Thymus (tissue), 14 donors: ENCODE data around the gene SERTM2. TPM values are rescaled to one million over a fixed set of nuclear protein-coding genes. Genes with fewer than 3 reads are reported as not detected.

Source experiments
- DNase-seq, 9 donors: peaks; one replicate each; pipeline ENCODE4 v3.0.0-alpha.2; 2013; ENCODE audit warnings: low spot score in 9 of 9, low read depth in 6 of 9, missing footprints in 1 of 9
- H3K27ac ChIP-seq, 2 donors: one replicate each; pipeline ENCODE4 v1.5.1; 2013; ENCODE audit warnings: control low read depth in 1 of 2, low read depth in 1 of 2, low read length in 1 of 2, mild to moderate bottlenecking in 1 of 2, moderate library complexity in 1 of 2
- H3K27me3 ChIP-seq, 2 donors: one replicate each; pipeline ENCODE4 v1.5.1; 2013; ENCODE audit warnings: low read length in 1 of 2; ENCODE audit not compliant: control insufficient read depth in 2 of 2, insufficient read depth in 1 of 2
- H3K36me3 ChIP-seq, 2 donors: one replicate each; pipeline ENCODE4 v1.5.1; 2013; ENCODE audit warnings: low read length in 1 of 2, mild to moderate bottlenecking in 1 of 2, moderate library complexity in 1 of 2; ENCODE audit not compliant: control insufficient read depth in 2 of 2, insufficient read depth in 2 of 2
- H3K4me1 ChIP-seq, 2 donors: one replicate each; pipeline ENCODE4 v1.5.1; 2013; ENCODE audit warnings: low read length in 2 of 2; ENCODE audit not compliant: control insufficient read depth in 2 of 2, insufficient read depth in 2 of 2
- H3K4me3 ChIP-seq, 2 donors: one replicate each; pipeline ENCODE4 v1.5.1; 2013; ENCODE audit warnings: low read length in 2 of 2, control low read depth in 1 of 2, mild to moderate bottlenecking in 1 of 2
- H3K9me3 ChIP-seq, 2 donors: one replicate each; pipeline ENCODE4 v1.5.1; 2013; ENCODE audit warnings: low read length in 1 of 2, mild to moderate bottlenecking in 1 of 2; ENCODE audit not compliant: control insufficient read depth in 2 of 2, insufficient read depth in 1 of 2
- WGBS: extraction: QIAGEN DNeasy Blood & Tissue Kit; methylation state at CpG from one replicate; pipeline ENCODE4 v1.1.7; 2013; 5-methylcytosine and 5-hydroxymethylcytosine counted together
- long read RNA-seq, 10 donors: transcript quantifications; one replicate each; lab custom pipeline, GENCODE V29; 2026
- polyA plus RNA-seq: library from polyadenylated mRNA; stranded (reverse); fragments of 200-250 nt; gene quantifications from one replicate; pipeline ENCODE4 v1.2.3, GENCODE V29; 2013
- total RNA-seq: library from RNA; stranded (reverse); fragments of 120-200 nt; gene quantifications from one replicate; pipeline ENCODE4 v1.2.4, GENCODE V29; 2013
- donor health status: healthy.

Gene SERTM2
- total RNA-seq (0.14 TPM), polyA plus RNA-seq (0.02 TPM)
- long read RNA-seq, donor 1 = 0 reads
- long read RNA-seq, donor 2, full-length matches to known transcripts = 1 of 1 reads
- long read RNA-seq, donor 2, partial matches to known transcripts = 0 of 1 reads
- long read RNA-seq, donor 2, other reads (novel, unspliced or antisense) = 0 of 1 reads
- long read RNA-seq, donor 3 = 0 reads
- long read RNA-seq, donor 4 = 0 reads
- long read RNA-seq, donor 5 = 0 reads
- long read RNA-seq, donor 6 = 0 reads
- long read RNA-seq, donor 7 = 0 reads
- long read RNA-seq, donor 8 = 0 reads
- long read RNA-seq, donor 9 = 0 reads
- long read RNA-seq, donor 10 = 0 reads

DNA sequence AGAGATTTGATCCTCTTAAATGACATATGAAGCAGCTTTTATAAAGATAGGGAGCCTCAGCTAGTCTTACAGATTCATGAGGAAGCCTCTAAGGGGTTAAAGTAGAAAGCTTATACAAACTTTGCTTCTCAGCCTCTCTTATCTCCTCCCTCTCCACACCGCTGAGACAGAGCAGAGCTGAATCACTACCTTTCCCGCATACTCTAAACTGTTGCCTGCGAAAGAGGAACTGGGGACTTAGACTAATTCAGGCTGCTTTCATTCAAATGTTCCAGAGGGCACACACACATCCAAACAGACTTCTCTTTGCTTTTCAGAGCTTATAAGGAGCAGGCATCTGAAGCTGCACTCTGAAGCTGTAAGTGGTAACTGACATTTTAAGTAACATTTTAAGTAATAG is at the start of gene SERTM2:
Gene SERTM2 (plus strand): TSS at position 169 of the 400 bp plus-strand sequence. CDS start 7,213 bp downstream, outside the sequence.
- Histone ChIP-seq H3K27me3 (no peaks in the 10 kb centered on the region), H3K9me3 (no peaks in the 10 kb centered on the region), H3K4me3 (no peak within 1 kb of the TSS), H3K27ac (no peak within 1 kb of the TSS), H3K4me1 (no peaks in the 10 kb centered on the region), H3K36me3 (no peaks in the 10 kb centered on the region)
- peak in 1 of 9 donors; percentile 24 for DNase-seq
- 1% methylated on average over 3 of the region's 3 CpGs for WGBS

DNA sequence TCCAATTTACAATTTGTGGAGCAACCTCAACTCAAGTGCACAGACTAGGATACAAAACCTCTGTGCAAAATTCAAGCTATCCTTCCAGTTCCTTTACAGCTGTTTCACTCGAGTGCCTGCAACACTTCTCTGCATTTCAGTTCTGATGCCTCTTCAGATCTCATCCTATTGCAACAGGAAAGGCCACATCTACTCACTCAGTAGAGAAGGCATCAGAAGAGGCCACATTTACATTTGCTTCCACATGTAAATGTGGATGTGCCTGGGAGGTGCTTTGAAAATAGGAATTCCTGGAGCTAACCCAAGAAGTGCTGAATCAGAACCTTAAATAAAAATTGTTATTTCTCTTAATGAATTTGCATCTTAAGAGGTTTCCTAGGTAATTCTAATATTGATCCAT is 45.8 kb upstream of the SERTM2 start:
- Histone ChIP-seq H3K27ac (no peak overlapping the region), H3K4me3 (no peak overlapping the region), H3K27me3 (no peaks in the 10 kb centered on the region), H3K36me3 (no peaks in the 10 kb centered on the region), H3K9me3 (no peaks in the 10 kb centered on the region), H3K4me1 (no peaks in the 10 kb centered on the region)
- 97% methylated on average over 1 of the region's 1 CpG for WGBS
- DNase-seq = no peak

DNA sequence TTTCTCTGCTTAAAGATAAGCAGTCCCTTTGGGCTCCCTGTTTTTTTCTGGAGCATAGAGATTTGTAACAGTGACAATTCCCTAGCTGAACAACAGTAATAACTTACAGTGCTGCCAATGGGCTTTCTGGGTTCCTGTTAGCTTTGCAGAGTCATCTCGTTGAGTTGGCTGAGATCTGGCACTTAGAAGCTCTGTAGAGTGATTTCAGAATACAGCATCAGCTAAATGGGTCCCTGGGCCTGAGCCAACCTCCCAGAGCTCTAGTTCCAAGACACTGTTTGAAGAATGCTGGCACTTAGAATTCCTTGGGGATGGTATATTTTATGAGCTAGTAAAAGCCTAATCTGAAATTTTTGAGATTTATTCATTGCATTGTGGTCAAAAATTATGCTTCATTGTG is 43.5 kb upstream of the SERTM2 start:
- H3K4me1 ChIP-seq = no peaks in the 10 kb centered on the region
- H3K9me3 ChIP-seq = no peaks in the 10 kb centered on the region
- no peaks in the 10 kb centered on the region for H3K27me3 ChIP-seq
- no peak for DNase-seq
- 3% methylated on average over 1 of the region's 1 CpG for WGBS
- no peak overlapping the region for H3K27ac ChIP-seq
- no peak overlapping the region for H3K4me3 ChIP-seq
- H3K36me3 ChIP-seq = no peaks in the 10 kb centered on the region

DNA sequence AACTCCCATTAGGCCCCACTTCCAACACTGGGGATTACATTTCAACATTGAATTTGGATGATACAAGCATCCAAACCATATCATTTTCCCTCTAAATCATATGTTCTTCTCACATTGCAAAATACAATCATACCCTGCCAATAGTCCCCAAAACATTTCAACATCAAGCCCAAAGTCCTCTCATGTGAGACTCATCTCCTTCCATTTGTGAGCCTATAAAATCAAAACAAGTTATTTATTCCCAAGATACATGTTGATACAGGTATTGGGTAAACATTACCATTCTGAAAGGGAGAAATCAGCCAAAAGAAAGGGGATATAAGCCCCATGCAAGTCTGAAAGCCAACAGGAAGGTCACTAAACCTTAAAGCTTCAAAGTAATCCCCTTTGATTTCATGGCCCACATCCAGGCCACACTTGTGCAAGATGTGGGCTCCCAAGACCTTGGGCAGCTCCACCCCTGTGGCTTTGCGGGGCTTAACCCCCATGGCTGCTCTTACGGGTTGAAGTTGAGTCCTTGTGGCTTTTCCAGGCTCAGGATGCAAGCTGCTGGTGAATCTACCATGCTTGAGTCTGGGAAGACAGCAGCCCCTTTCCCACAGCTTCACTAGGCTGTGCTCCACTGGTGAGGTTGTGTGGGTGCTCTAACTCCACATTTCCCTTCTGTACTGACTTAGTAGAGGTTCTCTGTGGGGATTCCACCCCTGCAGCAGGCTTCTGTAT is 40.6 kb upstream of the SERTM2 start:
- no peak for DNase-seq
- Histone ChIP-seq H3K9me3 (no peaks in the 10 kb centered on the region), H3K36me3 (no peaks in the 10 kb centered on the region), H3K4me1 (no peaks in the 10 kb centered on the region), H3K27ac (no peak overlapping the region), H3K4me3 (no peak overlapping the region), H3K27me3 (no peaks in the 10 kb centered on the region)
- 97% methylated on average over 2 of the region's 2 CpGs for WGBS

DNA sequence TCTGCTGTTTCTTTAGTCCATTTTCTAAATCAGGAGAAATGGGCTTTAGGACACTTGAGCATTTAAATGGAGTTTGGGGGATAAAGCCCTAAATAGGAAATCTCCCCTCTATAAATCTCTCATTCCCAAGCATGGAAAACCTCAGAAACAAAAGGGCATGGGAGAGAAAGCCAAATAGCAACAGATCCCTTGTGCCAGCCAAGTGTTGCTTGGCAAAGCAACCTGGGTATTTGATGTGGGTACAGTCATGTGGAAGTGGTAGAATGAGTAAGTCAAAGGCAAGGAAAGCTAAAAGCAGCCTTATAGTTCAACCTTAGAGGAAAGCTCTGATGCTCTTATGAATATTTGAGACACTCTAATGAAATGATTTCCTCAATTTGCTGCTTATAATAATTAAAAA is 29.5 kb upstream of the SERTM2 start:
- no peaks in the 10 kb centered on the region for H3K27me3 ChIP-seq
- H3K4me3 ChIP-seq = no peak overlapping the region
- H3K4me1 ChIP-seq = no peaks in the 10 kb centered on the region
- DNase-seq = no peak
- no peak overlapping the region for H3K27ac ChIP-seq
- no peaks in the 10 kb centered on the region for H3K36me3 ChIP-seq
- no peaks in the 10 kb centered on the region for H3K9me3 ChIP-seq

DNA sequence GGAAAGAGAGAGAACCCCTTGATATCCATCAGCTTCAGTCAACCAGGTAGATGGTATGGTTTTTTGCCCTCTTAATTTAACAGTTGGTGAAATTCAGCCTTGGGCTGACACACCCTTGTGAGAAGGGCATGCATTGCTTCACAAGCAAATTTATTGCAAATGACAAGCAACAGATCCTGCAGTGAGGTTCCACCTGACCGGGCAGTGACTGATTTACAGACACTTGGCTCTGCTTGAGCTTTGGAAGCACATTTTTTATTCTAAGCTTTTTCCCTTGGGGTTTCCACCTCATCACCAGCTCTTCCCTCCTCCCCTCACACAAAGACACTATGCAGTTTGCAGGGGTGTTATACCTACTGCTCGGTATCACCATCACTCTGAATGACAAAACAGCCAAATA is 28.3 kb upstream of the SERTM2 start:
- no peaks in the 10 kb centered on the region for H3K36me3 ChIP-seq
- H3K27ac ChIP-seq = no peak overlapping the region
- no peaks in the 10 kb centered on the region for H3K4me1 ChIP-seq
- H3K27me3 ChIP-seq = no peaks in the 10 kb centered on the region
- 85% methylated on average over 2 of the region's 2 CpGs for WGBS
- DNase-seq = no peak
- H3K9me3 ChIP-seq = no peaks in the 10 kb centered on the region
- H3K4me3 ChIP-seq = no peak overlapping the region

DNA sequence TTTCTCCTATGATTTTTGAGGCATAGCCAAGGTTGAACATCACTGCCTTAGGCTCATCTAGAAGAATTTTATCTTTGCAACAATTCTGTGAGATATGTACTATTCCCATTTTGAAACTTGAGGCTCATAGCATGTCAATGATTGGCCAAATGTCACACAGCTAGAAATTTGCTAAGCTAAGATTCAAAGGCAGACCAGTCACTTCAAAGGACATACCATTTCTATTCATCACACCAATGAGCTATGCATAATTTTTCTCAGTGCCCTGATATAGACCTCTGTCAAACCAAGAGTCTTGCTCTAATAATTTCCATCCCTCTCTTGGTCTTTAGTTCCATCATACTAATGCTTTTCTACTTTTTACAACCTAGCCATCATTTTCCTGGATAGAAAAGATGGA is 27.6 kb upstream of the SERTM2 start:
- no peak overlapping the region for H3K4me3 ChIP-seq
- H3K9me3 ChIP-seq = no peaks in the 10 kb centered on the region
- H3K27me3 ChIP-seq = no peaks in the 10 kb centered on the region
- DNase-seq = no peak
- no peak overlapping the region for H3K27ac ChIP-seq
- no peaks in the 10 kb centered on the region for H3K4me1 ChIP-seq
- H3K36me3 ChIP-seq = no peaks in the 10 kb centered on the region

DNA sequence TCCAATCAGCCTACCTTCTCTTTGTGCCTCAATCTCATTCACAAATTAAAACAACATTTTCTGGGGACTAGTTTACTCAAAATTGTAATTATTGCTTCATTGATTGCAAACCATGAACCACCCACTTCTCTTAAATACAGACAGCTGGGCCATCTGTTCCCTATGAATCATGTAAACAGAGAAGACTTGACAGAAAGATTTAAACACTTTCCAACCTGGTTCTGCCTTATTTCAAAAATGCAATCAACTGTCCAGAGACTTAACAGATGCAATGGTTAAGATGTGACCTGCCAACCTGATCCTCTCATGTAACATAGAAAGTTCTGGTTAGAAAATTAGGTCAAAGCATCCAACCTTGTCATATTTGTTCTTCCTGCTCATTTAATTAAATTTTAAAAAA is 20.8 kb upstream of the SERTM2 start:
- DNase-seq = no peak
- no peaks in the 10 kb centered on the region for H3K36me3 ChIP-seq
- no peak overlapping the region for H3K27ac ChIP-seq
- H3K9me3 ChIP-seq = no peaks in the 10 kb centered on the region
- H3K27me3 ChIP-seq = no peaks in the 10 kb centered on the region
- no peak overlapping the region for H3K4me3 ChIP-seq
- no peaks in the 10 kb centered on the region for H3K4me1 ChIP-seq

DNA sequence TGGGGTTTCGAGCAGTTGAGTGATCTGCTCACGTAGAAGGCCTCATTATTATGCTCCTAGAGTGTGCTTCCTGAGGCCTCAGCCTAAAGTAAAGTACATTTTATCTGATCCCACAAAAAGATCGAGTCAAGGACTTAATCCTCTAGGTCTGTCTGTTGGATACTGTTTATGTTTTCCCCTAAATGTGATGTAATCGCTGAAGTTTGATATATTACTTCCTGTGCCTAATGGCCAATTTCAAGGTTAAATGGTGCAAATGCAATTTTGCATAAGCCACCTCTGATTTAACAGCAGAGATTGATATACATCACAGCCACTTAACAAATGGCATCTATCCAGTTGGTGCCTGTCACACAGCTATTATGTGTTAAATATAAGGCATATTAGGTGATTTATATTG is 19.4 kb upstream of the SERTM2 start:
- Histone ChIP-seq H3K4me1 (no peaks in the 10 kb centered on the region), H3K4me3 (no peak overlapping the region), H3K9me3 (no peaks in the 10 kb centered on the region), H3K27me3 (no peaks in the 10 kb centered on the region), H3K27ac (no peak overlapping the region), H3K36me3 (no peaks in the 10 kb centered on the region)
- DNase-seq = no peak
- 89% methylated on average over 4 of the region's 4 CpGs for WGBS
